Measurements from ENCODE around the gene LILRB1.

The LILRB1 gene

DNA sequence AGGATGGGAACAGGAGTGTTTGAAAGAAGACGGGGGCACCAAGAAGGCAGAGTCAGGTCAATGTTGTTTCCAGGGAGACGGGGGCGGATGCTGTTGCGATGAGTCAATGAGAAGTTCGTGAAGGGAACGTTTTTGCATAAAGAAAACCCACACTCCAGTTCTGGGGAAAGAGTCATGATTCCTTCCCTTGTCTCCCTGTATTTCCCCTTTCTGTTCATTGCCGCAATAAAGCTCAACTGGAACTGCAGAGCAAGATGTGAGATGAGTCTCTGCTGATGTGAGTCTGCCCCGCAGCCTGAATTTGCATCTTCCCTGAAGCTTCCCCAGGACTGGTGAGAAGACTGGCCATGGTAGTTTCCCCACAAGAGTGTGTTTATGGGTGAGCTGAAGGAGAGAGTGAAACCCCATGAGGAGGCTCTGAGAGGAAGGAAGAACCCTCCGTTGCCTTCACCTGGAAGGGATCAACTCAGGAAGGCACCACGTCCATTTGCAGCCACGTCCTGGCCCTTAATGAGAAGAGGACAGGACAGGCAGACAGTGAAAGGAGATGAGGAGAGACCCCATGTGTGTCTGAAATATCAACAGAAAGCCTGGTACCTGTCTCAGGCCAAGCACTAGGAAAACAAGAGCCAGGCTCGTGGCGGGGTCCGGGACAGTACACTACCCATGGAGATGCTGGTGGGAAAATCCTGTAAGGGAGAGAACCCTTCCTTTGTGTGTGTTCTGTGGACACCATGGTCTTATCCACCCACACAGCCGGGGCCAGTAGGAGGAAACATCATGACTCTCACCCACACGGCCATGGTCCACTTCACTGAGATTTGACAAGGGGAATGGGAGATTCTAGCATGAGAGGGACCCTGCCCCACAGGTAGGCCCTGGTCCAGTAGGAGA lies 23.1 kb upstream of the LILRB1 start:
- H3K4me3 ChIP-seq (ENCODE audit: low read depth, low read length) = no peak overlapping the region
- TF ChIP-seq, protein P1, sequence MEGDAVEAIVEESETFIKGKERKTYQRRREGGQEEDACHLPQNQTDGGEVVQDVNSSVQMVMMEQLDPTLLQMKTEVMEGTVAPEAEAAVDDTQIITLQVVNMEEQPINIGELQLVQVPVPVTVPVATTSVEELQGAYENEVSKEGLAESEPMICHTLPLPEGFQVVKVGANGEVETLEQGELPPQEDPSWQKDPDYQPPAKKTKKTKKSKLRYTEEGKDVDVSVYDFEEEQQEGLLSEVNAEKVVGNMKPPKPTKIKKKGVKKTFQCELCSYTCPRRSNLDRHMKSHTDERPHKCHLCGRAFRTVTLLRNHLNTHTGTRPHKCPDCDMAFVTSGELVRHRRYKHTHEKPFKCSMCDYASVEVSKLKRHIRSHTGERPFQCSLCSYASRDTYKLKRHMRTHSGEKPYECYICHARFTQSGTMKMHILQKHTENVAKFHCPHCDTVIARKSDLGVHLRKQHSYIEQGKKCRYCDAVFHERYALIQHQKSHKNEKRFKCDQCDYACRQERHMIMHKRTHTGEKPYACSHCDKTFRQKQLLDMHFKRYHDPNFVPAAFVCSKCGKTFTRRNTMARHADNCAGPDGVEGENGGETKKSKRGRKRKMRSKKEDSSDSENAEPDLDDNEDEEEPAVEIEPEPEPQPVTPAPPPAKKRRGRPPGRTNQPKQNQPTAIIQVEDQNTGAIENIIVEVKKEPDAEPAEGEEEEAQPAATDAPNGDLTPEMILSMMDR (IDR thresholded peaks at IDR 0.05; ENCODE audit: low read depth, low read length) = no peak

DNA sequence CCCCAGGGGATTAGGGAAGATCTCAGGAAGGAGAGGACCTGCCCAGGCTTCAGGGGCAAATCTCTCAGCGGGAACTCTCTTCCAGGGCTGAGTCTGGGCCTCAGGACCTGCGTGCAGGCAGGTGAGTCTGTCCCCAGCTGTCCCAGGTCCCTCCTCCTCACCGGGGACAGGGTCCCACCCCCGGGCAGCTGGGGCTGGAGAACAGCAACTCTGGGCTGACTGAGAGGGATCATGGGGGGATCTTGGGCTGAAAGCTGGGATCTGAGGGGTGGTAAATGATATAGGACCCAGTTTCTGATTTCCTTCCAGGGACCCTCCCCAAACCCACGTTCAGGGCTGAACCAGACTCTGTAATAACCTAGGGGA lies 22.5 kb upstream of the LILRB1 start:
- TF ChIP-seq, protein P1 (IDR thresholded peaks at IDR 0.05; ENCODE audit: low read depth, low read length) = no peak
- H3K4me3 ChIP-seq (ENCODE audit: low read depth, low read length) = no peak overlapping the region

DNA sequence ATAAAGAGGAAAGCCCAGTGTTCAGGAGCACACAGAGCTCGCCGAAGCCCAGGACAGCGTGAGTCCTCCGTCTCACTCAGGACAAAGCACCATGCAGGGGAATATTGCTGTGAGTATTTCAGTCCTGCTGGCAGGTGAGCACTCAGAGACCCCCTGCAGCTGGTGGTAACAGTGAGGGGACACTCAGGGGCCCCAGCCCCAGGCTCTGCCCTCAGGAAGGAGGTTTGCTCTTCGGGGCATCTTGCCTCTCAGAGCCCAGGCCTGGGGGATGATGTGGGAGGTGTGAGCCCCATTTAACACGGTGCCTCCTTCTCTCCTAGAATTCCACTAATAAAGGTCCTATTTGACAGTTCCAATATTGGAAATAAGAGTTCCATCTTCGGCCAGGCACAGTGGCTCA lies 22.1 kb upstream of the LILRB1 start:
- no peak overlapping the region for H3K4me3 ChIP-seq (ENCODE audit: low read depth, low read length)
- TF ChIP-seq, protein P1 (IDR thresholded peaks at IDR 0.05; ENCODE audit: low read depth, low read length) = no peak

DNA sequence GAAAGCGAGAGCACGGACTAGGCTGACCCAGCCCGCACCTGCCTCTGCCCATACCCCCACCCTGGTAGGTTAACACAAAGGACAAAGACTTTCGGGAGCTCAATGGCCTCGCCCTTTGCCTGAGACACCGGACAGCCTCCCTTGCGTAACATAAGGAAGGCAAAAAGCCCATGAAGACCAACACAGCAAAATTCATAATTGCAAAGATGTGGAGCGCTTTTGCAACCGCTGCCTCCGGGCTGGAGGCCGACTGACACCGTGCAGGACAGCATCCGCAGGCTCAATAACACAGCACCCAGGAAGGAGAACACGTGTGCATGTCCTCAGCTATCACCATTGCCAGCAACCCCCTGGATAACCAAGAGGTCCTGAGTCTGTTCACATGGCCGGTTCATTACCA lies 21.5 kb upstream of the LILRB1 start:
- TF ChIP-seq, protein P1 (IDR thresholded peaks at IDR 0.05; ENCODE audit: low read depth, low read length) = no peak

DNA sequence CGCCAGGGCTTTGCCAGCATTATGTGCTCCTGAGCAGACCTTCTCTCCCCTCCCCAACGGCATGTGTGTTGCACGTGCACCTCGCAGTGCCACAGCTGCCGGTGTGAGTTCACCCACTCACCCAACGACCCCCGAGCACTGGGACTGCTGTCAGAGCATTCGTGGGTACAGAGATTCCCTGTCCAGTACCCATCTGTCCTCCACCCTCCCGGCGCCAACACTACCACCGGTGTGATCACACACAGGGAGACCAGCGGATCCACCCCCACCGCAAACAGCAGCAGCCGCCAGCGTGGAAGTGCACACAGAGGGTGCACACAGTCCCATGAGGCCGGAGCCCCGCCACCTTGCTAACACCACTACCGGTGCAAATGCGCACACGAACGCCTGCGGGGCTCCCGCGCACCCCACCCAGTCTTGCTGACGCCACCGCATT lies 20.9 kb upstream of the LILRB1 start:
- TF ChIP-seq, protein P1 (IDR thresholded peaks at IDR 0.05; ENCODE audit: low read depth, low read length) = no peak

More for the DNA sequence above, 21.5 kb upstream of the LILRB1 start:
- no peak overlapping the region for H3K4me3 ChIP-seq (ENCODE audit: low read depth, low read length)

DNA sequence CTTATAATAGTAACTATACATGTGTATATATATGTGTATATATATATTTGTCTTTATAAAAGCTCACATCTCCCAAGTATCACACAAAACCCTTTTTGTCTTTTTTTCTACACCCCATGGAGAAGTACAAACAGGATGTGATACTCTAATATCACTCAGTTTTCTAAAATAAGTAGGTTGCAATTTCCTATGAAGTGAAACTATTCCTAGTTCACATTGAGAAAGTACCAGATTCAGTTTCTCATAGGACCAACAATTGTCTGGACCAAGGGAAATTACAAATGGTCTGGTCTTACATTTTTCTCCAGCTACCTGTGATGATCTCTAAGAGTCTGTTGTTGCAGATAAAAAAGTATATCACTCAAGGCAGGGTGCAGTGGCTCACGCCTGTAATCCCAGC lies 17.9 kb upstream of the LILRB1 start:
- no peak overlapping the region for H3K4me3 ChIP-seq (ENCODE audit: low read depth, low read length)
- TF ChIP-seq, protein P1 (IDR thresholded peaks at IDR 0.05; ENCODE audit: low read depth, low read length) = no peak

More for the DNA sequence above, 20.9 kb upstream of the LILRB1 start:
- no peak overlapping the region for H3K4me3 ChIP-seq (ENCODE audit: low read depth, low read length)

DNA sequence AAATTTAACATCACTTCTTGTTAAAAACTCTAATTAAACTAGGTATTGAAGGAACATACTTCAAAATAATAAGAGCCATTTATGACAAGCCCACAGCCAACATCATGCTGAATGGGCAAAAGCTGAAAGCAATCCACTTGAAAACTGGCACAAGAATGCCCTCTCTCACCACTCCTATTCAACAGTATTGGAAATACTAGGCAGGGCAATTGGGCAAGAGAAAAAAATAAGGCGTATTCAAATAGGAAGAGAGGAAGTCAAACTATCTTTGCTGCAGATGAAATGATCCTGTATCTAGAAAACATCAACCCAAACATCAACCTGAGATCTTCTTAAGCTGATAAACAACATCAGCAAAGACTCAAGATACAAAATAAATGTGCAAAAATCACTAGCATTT lies 15.6 kb upstream of the LILRB1 start:
- H3K4me3 ChIP-seq (ENCODE audit: low read depth, low read length) = no peak overlapping the region
- TF ChIP-seq, protein P1 (IDR thresholded peaks at IDR 0.05; ENCODE audit: low read depth, low read length) = no peak
